ENCODE measurements around the gene APOBEC2.

Gene APOBEC2

DNA sequence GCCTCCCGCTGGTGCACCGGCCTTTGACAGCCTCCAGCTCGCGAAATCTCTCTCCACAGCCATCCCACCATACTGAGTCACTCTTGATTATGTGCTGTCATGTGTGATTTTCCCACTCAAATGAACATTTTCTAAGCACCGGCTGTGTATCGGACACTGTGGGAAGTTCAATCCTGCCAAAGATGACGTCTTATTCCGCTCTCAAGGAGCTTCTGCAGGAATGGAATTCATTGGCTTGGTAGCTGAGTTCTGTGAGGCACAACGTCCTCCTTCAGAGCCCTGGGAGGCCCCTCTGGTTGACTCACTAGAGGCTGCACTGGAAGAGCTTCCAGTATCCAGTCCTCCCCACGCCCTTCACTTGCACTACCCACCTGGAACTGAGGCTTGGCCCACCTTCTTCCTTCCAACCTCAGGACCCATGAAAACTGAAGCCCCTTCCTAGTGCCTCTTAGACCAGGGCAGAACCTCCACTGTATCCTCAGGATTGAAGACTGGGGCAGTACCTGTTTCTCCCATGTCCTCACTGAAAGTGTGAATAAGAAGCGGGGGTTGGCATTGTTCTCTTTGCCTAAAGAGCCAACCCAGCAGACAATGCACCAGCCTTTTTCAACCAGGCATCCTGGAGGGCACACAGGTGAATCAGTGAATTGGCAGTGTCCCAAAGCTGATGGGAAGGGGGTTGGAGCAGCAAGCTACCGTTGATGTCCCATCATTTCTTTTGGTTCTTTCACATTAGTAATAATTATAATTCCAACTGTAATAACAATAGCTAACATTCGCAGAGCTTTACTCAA, 15.7 kb upstream of the APOBEC2 start:
- DNase-seq = peak in 5 of 56 donors; percentile 2 to 21 (median 4)

DNA sequence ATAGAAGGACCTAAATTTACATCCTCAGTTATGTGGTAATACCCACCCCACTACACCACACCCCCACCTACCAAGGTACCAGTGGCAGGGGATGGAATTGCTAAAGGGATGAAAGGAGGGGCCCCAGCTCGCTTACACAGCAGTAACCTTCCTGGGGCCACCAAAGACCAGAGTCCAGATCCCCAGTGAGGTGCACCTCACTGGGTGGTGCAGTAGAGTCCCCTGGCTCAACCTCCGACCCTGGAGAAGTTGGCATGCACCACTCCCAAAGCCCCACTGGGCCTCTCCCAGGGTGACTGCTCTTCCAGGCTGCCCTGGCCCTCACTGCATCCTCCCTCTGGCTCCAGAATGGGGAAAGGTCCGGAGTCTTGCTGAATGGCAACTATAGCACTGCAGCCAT, 14.8 kb upstream of the APOBEC2 start:
- no peak for DNase-seq

GRCh38 chr6:41039060-41039998, 13.7 kb upstream of the APOBEC2 start, which contains the start of gene UNC5CL:
Gene UNC5CL, minus strand, starts transcription at chr6:41039221. Its CDS starts 4,147 bp downstream, at chr6:41035074.
- peak in 1 of 56 donors; percentile 2 for DNase-seq

GRCh38 chr6:41040101-41040939, 12.7 kb upstream of the APOBEC2 start:
- no peak for DNase-seq

- DNase-seq = no peak
Measured at GRCh38 chr6:41040940-41041536, 12.0 kb upstream of the APOBEC2 start.

- DNase-seq = no peak
Measured at GRCh38 chr6:41042226-41043055, 10.6 kb upstream of the APOBEC2 start, which contains the start of gene TSPO2. Gene TSPO2, plus strand, starts transcription at chr6:41042467. Its CDS starts 519 bp downstream, at chr6:41042986.

DNA sequence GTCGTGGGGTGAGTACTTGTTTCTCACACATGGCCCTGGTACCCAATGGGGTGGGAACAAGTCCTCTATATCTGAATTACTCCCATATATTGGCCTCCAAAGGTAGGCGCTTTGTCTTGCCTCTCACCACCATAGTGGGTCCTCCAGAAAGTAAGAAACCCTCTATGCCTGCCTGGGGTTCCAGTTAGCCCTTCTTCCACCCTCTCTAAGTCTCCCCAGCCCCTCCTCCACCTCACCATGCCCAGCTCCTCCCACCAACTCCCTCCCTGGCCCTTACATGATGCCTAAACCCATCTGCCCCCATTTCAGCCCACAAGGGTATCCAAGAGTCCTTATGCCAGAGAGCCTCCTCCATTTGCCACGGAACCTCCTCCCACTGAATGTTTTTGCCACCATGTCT, 9.9 kb upstream of the APOBEC2 start:
- DNase-seq = no peak

GRCh38 chr6:41045664-41046063, 7.3 kb upstream of the APOBEC2 start:
- DNase-seq = no peak

- DNase-seq = no peak
Measured at GRCh38 chr6:41046084-41046483, 6.9 kb upstream of the APOBEC2 start.

DNA sequence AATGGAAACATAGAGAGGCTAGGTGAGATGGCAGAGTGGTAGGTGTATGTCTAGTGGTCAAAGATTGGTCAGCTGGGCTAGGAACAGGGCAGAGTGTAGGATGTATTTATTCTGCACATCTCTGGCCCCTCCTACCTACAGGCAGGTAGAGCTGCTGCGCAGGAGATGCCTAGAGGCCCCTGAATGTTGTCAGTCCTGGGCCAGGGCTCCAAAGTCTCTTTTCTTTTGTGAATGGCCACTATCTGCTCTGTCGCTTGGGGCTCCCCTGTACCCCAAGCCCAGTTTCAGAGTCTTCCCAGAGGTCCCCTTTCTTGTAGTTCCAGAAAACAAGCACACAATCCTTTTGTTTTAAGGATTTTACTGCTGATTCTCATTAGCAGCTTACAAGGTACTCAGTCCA, 5.7 kb upstream of the APOBEC2 start:
- DNase-seq = no peak

GRCh38 chr6:41047745-41048732, 5.0 kb upstream of the APOBEC2 start:
- no peak for DNase-seq

DNA sequence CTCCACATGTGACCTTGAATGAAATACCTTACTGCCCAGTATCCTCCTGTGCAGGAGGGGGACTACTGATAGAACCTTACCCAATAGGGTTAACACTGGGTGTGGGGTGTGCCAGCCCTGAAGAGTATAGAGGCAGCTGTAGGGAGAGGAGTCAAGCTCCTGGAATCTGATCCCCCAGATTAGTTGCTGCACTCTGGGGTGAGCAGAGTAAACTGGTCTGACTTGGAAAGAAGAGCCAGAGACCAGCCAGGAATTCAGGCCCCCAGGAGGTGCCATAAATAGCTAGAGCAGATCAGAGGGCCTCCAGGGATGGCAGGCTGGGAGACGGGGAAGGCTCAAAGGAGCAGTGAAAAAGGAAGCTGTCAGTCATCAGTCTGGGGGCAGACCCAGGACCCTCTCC, 3.5 kb upstream of the APOBEC2 start:
- DNase-seq = no peak

DNA sequence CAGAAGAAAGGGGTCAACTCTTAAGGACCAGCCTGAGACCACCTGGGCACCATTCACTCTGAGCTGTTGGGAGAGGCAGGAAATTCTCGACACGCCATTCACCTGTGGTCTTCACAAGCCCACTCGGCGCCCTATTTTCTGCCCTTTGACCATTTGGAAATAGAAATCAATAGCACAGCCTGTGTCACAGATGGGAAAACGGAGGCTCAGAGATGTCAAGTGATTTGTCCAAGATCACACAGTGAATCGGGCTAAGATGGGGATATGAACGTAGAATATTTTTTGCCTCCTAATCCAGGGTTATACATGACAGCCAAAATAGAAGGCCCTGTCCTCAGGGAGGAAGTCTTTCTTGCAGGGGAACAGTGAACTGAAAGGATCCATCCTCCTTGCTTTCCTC, 3.0 kb upstream of the APOBEC2 start:
- DNase-seq = no peak

DNA sequence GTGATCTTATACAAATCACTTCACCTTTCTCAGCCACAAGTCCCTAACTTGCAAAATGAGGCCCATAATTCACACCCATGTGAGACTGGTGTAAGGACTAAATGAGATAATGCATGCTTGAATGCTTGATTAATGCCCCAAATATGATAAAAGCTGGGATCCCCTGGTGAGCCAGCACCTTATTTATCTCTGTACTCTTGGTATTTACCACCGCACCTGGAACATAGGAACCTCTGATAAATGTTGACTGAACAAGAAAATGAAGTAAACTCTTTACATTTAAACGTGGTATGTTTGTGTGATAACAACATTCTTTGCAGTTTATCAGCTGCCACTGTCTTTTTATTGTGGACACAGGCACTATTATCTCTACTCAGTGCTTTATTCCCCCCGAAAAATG, 2.5 kb upstream of the APOBEC2 start:
- no peak for DNase-seq

DNA sequence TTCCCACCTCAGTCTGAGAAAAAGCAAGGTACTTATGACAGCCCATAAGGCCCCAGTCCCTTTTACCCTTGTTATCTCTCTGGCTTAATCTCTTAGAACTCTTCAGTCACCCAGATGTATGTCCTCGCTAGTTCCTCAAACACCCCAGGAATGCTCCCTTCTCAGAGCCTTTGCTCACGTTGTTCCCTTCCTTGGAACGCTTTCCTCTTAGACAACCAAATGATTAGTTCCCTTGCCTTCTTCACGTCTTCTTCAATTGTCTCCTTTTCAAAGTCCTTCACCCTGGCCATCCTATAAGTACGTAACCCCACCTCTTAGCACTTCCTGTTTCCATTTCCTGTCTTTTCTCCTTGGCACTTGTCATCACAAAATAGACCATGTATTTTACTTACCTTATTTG, 1.1 kb upstream of the APOBEC2 start:
- no peak for DNase-seq

GRCh38 chr6:41054511-41054910, 1.5 kb downstream of the APOBEC2 start:
- no peak for DNase-seq

DNA sequence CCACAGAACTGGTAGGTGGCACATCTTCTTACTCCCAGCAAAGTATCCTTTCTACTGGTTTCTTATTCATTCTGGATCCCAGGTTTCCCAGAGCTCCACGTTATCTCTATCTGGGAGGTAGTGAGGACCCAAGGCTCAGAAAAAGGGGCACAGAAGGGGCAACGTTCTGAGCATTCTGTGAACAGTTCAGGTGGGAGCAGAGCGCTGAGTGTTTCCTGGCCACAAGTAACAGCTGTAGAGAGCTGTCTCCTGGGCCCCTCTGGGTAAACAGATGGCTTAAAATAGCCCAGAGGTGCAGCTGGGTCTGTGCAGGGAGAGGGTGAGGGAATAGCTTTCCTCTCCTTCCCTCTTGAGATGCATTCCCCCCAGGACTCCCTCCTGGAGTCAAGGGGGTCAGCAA, 2.1 kb downstream of the APOBEC2 start:
- no peak for DNase-seq

GRCh38 chr6:41056768-41057490, 3.9 kb downstream of the APOBEC2 start:
- DNase-seq = no peak

Measured in amygdala (tissue), 56 donors.